Measurements from ENCODE around the gene ST3GAL5.
A peak's percentile ranks its signal among the peaks of the same experiment; 100 is the strongest.
"Not testable (repeated sequence)": the region's sequence is repeated elsewhere in the genome, so short reads cannot be mapped to it uniquely, and the experiment has no call there.

The ST3GAL5 gene

DNA sequence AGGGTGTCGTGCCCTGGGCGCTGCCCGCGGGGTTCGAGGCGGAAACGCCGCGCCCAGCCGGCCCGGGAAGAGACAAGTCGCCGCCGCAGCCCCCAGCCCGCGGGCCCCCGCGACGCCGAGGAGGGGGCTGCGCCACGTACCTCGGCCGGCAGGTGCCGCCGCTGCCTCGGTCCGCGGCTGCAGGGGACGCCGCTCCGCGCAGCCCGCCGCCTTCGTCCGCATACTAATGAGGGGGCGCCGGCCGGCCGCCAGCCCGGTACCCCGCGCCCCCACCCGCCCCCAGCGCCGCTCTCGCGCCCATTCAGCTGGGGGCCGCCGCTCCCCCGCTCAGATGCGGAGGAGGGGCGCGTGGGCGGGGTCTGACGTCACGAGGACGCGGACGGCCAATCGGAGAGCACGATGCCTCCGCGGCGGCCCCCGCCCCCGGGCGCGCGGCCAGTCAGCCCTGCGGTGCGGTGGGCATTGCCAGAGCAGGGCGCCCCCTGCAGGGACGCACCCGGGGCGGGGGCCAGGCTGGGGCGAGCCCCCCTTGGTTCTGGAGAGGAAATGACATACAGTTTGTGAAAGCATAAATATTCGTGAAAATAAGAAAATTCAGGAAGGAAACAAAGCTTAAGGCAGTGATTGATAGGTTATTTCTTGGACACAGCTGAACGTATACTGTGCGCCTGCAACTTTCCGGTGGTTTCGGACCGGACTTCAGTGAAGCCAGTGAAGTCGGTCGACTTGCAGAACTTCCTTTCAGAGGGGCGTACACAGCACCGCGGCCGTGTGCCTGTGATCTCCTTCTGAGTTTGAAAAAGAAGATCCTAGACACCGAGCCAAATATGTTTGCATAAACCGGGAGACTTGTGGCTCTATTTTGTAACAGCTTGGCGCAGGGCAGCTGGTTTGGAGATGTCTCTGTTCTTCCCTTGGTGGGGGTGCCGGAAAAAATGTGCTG lies at the start of gene ST3GAL5:
Gene ST3GAL5 (minus strand): TSS at position 307 of the 943 bp plus-strand sequence. CDS start 85 bp downstream, at position 222.
- DNase-seq, result peak; percentile 65

DNA sequence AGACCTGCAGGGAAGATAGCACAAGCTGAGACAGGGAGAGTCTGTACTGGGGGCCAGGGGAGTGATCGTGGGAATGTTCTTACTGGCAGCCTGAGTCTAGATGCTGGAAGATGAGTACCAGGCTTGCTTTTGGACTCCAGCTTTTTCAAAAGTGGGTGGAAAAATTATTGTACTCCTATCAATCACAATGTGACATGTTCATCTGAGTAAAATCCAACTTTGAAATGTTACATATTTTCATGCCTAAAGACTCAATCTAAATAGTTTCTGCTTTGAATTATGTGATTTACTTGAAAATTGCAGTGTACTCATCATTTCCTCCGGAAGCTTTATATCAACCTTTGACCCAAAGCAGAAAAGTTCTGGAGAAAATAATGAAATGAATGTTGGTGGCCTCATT lies 49.7 kb upstream of the ST3GAL5 start:
- no peak for DNase-seq

DNA sequence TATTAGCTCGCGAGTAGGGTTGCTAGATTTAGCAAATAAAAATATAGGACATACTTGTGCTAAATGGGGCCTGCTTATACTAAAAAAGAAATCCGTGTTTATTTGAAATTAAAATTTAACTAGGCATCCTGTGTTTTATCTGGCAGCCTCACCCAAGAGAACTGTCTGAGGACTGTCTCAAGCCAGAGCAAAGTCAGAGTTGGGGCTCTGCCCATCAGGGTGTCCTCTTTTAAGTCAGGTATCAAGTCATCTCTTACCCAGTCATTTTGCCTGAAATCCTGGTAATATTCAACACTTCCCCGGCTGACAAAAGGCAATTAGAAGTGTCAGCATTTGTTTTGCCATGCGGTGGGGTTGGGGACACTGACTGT lies 48.3 kb upstream of the ST3GAL5 start:
- DNase-seq, result no peak

DNA sequence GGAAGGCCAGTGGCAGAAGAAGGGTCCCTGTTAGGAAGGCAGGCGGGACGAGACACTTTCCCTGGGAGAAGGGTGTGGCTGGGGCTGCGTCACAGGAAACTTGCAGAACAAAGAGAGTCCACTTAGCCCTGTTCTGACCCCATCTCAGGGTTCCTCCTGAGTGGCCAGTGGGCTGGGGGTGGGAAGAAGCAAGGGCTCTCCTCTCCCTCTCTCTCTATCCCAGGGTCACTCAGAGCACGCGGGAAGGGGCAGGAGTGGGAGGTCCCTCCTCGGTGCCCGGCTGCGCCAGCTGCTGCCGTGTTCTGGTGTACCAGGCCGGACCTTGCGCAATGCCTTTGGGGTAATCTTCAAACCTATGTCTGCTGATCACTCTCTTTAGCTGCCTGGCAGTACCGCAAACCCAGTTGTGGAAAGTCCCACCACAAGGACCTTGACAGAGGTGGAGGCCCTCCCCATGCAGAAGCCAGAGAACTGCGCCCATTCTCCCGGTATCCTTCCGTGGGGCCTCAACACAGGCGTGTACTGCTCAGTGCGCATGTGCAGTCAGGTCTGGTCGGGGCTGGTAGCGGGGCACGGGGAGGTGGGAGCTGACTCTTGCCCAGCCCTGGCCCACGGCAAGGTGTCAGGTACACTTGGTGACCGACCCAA lies 47.8 kb upstream of the ST3GAL5 start:
- peak; percentile 8 for DNase-seq

DNA sequence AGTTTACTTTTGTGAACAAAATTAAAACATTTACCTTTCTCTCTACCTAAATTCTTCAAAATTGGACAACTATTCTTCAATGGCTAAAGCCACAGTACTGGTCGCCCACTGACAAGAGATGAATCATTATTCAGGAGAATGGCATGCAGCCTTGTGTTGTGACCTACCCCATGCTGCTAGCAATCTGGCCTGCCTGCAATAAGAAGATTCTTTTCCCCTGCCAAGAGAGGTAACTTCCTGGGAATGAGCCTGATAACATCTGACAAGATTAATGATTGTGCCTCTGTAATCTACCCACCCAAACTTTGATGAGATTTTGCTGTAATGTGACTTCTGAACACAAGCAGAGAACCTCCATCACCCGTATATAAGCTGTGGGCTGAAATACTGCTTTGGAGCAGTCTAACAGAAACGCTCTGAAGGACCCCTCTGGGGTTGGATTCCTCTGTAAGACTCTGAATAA lies 47.0 kb upstream of the ST3GAL5 start:
- peak; percentile 91 for DNase-seq

DNA sequence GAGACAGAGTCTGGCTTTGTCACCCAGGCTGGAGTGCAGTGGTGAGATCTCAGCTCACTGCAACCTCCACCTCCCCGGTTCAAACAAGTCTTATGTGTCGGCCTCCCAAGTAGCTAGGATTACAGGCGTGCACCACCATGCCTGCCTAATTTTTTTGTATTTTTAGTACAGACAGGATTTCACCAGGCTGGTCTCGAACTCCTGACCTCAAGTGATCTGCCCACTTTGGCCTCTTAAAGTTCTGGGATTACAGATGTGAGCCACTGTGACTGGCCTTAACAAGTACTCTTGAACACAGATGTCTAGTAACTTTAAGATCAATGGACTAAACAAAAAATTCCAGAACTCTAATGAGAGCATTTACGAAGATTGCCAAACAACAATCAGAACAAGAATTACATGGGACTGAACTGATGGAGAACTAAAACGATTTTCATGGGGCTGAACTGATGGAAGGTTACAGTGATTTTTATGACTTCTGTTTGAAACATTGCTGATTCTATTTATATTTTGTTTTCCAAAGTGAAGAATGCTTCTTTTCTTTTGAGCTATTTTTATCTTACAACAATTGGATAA lies 46.5 kb upstream of the ST3GAL5 start:
- DNase-seq, result no peak

DNA sequence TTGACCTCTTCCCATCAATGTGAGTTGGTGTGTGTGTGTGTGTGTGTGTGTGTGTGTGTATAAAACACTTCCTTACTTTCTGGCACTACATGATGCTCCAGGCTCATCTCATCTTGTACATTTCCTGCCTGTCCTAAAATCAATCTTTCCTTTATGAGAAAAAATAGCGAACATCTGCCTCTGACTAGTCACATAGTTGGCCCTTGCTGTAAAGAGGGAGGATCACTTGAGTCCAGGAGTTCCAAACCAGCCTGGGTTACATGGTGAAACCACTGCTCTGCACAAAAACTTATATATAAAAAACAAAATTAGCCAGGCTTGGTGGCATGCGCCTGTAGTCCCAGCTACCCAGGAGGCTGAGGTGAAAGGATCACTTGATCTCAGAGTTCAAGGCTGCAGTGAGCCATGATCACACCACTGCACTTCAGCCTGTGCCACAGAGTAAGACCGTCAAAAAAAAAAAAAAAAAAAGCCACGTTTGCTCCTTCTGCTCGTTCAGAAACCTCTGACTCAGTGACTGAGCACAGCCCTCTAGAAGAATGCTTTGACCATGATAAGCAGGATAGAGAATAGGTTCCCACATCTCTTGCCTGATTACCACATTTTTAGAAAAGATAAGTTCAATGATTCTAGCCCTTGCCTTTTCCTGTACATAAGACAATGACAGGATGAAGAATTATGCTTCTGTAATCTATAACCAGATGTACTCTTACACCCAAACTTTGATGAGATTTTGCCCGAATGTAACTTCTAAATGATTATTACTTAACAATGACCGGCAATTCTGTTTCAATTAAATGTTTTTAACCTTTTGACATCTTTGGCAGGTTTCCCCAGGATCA lies 45.2 kb upstream of the ST3GAL5 start:
- DNase-seq, result peak; percentile 67

DNA sequence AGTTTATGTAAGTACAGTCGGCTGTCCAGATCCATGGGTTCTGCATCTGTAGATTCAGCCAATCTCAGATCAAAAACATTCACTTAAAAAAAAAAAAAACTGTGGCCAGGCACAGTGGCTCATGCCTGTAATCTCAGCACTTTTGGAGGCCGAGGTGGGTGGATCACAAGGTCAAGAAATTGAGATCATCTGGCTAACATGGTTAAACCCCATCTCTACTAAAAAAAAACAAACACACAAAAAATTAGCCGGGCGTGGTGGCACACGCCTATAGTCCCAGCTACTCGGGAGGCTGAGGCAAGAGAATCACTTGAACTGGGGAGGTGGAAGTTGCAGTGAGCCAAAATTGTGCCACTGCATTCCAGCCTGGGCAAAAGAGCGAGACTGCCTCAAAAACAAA lies 42.4 kb upstream of the ST3GAL5 start:
- not testable (repeated sequence) for DNase-seq

DNA sequence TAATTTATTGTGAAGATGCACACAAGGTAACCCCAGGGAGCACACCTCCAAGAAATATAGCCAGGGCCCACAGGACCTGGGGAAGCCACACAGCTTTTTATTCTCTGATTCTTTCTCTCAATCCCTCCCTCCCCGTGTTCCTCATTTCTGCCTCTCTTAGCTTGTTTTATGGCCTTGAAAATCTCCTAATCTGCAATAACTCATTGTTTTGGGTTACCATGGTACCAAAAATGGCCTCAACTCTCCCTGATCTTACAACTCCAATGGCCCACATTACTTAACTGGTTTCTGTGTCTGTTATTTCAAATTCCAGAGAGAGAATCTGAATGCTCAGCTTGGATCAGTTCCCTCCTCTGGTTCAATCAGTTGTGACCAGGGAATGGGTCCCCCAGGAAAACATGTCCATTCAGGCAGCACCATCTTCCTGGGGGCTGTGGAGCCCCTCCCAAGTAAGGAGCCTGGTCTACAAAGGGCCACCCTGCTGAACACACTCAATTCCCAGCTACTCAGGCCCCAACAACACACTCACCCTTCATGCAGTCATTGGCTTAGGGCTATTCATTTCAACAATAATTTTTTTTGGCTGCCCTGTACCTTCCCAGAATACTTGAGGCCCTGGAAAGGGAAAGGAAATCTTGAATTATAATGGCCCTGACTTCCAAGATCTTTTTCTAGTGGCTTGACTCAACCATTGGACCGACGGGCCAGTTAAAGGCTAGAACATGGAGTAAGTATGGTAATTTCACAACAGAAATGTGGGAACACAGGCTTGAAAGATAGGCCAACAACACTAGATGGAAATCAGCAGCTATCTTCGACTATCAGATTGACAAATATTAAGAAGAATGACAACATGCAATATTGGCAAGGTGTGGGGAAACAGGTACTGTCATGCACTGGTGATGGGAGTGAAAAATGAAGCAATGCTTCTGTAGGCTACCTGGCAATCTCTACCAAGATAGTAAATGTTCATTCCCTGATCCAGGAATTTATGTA lies 41.6 kb upstream of the ST3GAL5 start:
- peak; percentile 23 for DNase-seq

DNA sequence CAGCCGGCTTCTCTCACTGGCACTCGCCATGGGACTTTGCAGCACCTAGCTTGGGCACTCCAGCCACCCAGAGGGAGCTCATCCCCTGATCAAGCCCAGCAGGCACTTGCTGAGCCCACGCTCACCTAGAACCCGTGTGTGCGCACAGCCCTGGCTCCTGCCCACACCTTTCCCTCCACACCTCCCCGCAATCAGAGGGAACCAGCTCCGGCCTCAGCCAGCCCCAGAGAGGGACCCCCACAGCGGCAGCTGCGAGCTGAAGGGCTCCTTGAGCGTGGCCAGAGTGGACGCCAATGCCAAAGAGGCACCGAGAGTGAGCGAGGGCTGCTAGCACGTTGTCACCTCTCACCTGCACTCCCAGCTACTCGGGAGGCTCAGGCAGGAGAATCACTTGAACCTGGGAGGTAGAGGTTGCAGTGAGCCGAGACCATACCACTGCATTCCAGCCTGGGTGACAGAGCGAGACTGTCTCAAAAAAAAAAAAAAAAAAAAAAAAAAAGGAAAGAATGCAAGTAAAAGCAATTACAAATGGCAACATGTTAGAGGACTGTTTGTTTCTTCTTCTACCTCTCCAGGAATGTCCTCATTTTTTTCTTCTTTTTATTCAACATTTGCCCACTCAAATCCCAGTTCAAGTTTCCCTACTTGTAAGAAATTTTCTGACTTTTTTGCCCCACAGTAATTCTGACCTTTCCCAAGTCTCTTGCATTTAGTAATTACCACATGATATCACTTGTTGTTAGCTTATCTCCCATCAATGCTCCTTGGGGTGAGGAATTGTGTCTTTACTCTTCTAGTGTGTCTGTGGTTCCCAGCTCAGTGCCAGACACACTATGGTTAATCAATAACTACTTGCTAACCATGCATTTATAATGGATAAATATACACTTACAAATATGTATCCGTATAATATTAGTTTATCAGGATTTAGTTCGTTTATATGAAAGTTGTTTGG lies 40.6 kb upstream of the ST3GAL5 start:
- peak; percentile 52 for DNase-seq

DNA sequence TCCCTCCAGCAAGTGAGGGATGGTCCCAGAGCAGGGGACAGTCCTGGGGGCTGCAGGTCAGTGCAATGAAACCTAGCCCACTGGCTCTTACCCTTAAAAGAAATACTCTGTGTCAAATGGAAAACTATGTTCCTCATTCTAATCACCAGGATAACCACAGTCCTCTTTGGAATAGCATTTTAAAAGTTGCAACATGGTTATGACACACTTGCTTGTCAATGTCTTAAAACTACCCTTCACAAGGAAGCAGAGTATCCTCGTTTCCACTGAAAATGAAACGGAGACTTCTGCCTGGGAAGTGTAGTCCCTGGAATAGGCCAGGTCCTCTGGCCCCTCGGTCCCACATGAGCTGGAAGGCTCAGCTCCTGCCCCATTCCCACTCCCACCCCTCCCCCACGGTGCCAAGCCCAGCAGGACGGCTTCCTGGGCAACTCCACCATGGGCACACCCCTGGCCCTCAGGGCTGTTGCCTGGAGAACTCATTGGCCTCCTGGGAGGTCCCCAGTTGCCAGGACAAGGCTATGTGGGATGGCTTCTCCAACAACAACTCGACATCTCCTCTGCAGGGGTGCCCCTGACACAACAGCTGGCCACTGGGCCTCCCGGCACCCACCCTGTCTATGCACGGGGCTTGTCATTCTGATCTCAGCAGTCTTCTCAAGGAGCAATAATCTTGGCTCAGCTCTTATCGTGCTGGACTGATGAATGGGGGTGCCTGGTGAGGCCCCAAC lies 38.3 kb upstream of the ST3GAL5 start:
- DNase-seq, result no peak

DNA sequence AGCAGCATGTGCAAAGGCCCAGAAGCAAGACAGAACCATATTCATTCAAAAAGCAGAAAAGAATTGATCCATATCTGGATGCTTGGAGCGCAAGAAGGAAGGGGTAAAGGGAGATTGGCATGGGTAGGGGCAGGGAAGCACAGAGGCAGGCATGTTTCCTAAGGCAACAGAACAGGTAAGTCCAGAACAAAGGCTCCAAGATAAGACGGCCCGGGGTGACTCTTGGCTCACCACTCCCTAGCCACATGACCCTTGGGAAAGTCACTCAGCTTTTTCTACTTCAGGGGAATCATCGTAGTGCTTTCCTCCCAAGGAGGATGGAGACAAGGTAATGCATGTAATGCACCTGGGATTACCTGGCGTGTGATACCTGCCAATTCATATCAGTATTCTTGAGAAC lies 37.7 kb upstream of the ST3GAL5 start:
- DNase-seq, result no peak

DNA sequence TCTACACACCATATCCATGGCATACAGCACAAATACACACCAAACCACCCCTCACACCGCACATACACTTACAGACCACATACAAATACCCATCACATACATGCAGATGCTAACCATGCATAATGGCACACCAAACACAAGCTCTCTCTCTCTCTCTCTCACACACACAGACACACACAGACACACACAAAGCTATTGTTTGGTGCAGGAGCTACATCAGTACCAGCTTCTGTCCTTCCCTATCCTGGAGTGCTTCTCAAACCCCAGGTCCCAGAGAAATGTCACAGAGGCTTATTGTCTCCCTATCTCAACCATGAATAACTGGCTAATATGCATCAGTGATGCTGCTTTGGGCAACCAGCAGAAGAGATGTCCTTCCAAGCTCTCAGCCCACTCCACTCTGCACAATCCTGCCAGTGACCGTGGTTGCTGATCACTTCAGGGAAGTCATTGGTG lies 36.5 kb upstream of the ST3GAL5 start:
- DNase-seq, result no peak

DNA sequence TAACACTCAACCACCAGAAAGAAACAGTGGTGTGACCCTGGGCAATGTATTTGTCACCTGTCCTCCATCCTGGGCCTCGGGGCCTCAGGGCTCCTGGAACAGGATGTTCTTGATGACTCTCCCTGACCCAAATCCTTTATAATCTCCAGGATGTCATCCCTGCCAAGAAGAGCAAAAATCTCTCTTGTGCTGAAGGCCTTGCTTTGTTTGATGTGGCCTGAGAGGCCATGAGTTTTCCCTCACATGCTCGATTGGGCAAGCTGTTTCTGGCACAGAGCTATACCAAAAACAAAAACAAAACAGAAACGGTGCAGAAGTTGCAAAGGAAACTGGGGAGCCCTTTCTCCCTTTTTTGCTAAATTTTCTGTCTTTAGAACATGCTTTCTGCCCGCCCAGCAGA lies 35.7 kb upstream of the ST3GAL5 start:
- no peak for DNase-seq

DNA sequence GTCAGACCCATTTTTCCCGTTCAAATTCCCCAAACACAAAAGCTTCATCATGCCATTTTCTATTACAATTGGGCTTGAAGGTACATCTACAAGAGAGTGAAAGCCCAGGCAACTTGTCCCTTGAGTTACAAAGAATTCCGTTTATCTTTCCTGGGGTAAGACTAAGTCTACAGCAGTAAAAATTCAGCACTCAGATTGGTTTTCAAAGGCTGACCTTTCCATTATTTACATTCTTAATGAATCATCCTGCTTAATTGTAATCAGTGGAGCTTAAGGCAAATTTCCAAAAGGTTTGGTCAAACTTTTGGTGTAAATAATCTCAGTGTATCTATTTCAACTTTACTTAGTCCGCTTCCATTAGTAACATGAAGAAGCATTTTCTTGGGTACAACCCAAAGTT lies 33.4 kb upstream of the ST3GAL5 start:
- DNase-seq, result no peak

DNA sequence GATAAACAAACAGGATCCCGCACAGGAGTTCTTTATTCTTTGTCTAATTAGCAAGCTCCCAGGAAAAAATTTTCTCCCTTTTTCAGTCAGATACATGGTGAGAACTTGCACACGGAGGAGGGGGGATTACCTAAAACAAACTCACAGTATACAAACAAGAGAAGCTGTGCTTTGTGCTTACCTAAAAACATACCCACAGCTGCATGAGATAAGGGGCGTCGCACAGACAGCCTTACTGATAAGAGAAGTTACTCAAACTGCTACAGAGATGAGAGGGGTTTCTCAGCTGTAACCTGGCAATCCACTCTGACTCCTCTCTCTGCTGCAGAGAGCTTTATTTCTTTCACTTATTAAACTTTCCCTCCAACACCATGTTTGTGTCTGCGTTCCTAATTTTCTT lies 32.9 kb upstream of the ST3GAL5 start:
- DNase-seq, result no peak

DNA sequence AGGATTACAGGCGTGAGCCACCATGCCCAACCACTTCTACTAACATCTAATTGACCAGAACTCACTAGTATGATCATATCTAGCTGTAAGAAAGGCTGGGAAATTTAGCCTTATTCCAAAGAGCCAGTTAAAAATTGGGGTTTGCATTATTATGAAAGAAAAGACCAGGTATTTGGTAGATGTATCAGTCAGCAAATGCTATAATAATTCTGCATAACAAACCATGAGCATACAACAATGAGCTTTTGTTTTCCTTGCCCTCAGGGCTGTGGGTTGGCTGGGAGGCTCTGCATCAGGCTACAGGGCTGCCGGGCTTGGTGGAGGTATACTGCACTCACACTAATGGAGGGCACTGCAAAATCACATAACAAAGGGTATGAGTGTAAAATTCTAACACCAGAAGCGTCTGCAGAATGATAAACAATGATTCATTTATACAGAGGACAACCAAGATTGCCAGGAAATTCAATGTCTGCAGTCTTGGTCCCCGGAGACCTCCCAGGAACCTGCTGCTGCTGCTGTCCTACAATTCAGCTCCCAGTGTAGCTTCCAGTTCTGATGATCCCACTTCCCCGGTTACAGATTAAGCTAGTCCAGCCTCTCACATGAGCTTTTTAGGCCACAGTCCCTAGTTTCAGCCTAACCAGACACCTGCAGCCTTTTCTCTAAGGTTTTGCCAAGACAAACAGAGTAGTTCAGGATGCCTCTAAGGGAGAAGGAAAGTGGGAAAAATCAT lies 32.2 kb upstream of the ST3GAL5 start:
- peak; percentile 42 for DNase-seq

DNA sequence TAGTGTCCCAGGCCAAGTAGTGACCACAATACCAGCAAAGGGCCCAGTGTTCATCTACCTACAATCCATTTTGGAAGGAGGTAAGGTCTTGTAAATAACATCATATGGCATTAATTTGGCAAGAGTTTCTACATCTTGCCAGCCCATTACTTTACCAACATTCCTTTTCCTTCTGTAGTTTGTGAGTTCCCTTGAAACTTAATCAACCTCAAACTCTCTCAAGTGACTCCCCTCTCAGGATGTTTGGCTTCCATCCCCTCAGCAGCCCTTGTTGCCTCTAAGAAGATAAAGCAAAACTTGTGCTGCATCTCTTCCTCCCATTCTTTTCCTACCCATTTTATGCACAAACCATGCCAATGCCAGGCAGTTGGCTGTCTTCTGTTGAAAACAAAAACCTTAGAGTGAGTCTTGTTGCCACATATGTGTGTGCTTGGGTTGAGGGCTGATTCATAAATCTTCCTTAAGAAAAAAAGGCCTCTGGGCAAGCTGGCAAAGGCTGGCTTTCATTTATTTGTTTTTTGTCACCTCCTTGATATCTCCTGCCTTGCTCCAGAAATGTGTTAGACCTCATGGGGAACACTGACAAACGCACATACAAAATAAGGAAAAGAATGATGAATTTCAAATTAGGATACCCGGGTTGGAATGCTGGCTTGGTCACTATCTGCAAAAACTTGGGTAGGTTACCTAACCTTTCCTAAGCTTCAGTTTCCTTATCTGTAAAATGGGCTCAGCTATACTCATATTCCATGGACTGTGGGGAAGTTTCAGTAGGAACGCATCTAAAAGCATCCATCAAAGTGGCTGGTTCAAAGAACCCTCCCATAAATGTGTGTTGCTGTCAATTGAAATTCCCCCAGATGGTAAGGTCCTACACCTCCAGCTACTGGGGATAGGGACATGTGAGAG lies 29.4 kb upstream of the ST3GAL5 start:
- DNase-seq, result no peak
